GM23338 (cell line): ENCODE measurements around the gene AXIN2. TPM values are rescaled to one million over a fixed set of nuclear protein-coding genes. Genes with fewer than 3 reads are reported as not detected.

ENCODE experiments used
- ATAC-seq: fragments of 200-7000 bp; cut with Tn5 transposase; 3 replicates; pipeline ENCODE4 v1.9.1; 2020
- DNase-seq: peaks from one replicate; pipeline ENCODE4 v3.0.0-alpha.2; 2015; ENCODE audit warnings: low spot score
- H2AFZ ChIP-seq: fragments of 200-600 bp; sonication (generic); 2 replicates; pipeline ENCODE4 v1.8.0; 2016; ENCODE audit warnings: antibody characterized with exemption, mild to moderate bottlenecking, moderate library complexity
- H3F3A ChIP-seq: fragments of 200-600 bp; sonication (generic); replicated peaks from 2 replicates; pipeline ENCODE4 v1.8.0; 2017; ENCODE audit warnings: antibody characterized with exemption, mixed run types, low read depth
- H3K27ac ChIP-seq: fragments of 200-600 bp; sonication (generic); 2 replicates; pipeline ENCODE4 v1.6.1; 2016; ENCODE audit warnings: low read depth
- H3K27me3 ChIP-seq: fragments of 200-600 bp; sonication (generic); 2 replicates; pipeline ENCODE4 v1.8.0; 2016; ENCODE audit warnings: mild to moderate bottlenecking, mixed run types, moderate library complexity; ENCODE audit not compliant: insufficient read depth
- H3K36me3 ChIP-seq: fragments of 200-600 bp; sonication (generic); 2 replicates; pipeline ENCODE4 v1.8.0; 2016; ENCODE audit warnings: mild to moderate bottlenecking; ENCODE audit not compliant: insufficient read depth
- H3K4me1 ChIP-seq: fragments of 200-600 bp; sonication (generic); 2 replicates; pipeline ENCODE4 v1.8.0; 2016; ENCODE audit warnings: mild to moderate bottlenecking, moderate library complexity; ENCODE audit not compliant: insufficient read depth
- H3K4me2 ChIP-seq: fragments of 200-600 bp; sonication (generic); 2 replicates; pipeline ENCODE4 v1.7.1; 2017; ENCODE audit warnings: mixed run types
- H3K4me3 ChIP-seq: fragments of 200-600 bp; sonication (generic); 2 replicates; pipeline ENCODE4 v1.6.1; 2016; ENCODE audit warnings: mixed run types
- H3K79me2 ChIP-seq: fragments of 200-600 bp; sonication (generic); replicated peaks from 2 replicates; pipeline ENCODE4 v1.8.0; 2017; ENCODE audit warnings: mild to moderate bottlenecking; ENCODE audit not compliant: insufficient read depth
- H3K9me2 ChIP-seq: fragments of 200-600 bp; sonication (generic); 2 replicates; pipeline ENCODE4 v1.8.0; 2017; ENCODE audit not compliant: insufficient read depth
- H4K20me1 ChIP-seq: fragments of 200-600 bp; sonication (generic); replicated peaks from 2 replicates; pipeline ENCODE4 v1.8.0; 2017; ENCODE audit warnings: mild to moderate bottlenecking; ENCODE audit not compliant: insufficient read depth
- H3K27ac Mint-ChIP-seq: 2 replicates; pipeline ENCODE4 v1.8.0; 2020; ENCODE audit warnings: inconsistent platforms, mild to moderate bottlenecking, moderate library complexity, mixed read lengths
- H3K27me3 Mint-ChIP-seq: 3 replicates; pipeline ENCODE4 v1.8.0; 2022; ENCODE audit warnings: low read depth, mild to moderate bottlenecking, moderate library complexity, mixed read lengths, inconsistent platforms; ENCODE audit not compliant: insufficient read depth, poor library complexity
- H3K36me3 Mint-ChIP-seq: 3 replicates; pipeline ENCODE4 v1.8.0; 2021; ENCODE audit warnings: low read depth, mild to moderate bottlenecking, inconsistent platforms, moderate library complexity, mixed read lengths
- H3K4me1 Mint-ChIP-seq: 3 replicates; pipeline ENCODE4 v1.8.0; 2020; ENCODE audit warnings: mild to moderate bottlenecking, inconsistent platforms, mixed read lengths
- H3K4me3 Mint-ChIP-seq: 3 replicates; pipeline ENCODE4 v1.8.0; 2021; ENCODE audit warnings: moderate library complexity, mild to moderate bottlenecking, inconsistent platforms, mixed read lengths
- H3K9me3 Mint-ChIP-seq: 3 replicates; pipeline ENCODE4 v1.8.0; 2020; ENCODE audit warnings: moderate library complexity, mild to moderate bottlenecking, inconsistent platforms, mixed read lengths
- CREB1 ChIP-seq: fragments of 250-450 bp; sonication (Bioruptor Pico); IDR thresholded peaks from 2 replicates; pipeline ENCODE4 v1.5.0; 2020; ENCODE audit warnings: low read depth, mild to moderate bottlenecking, moderate library complexity
- EZH2 ChIP-seq: fragments of 200-600 bp; sonication (generic); IDR thresholded peaks from one replicate; pipeline ENCODE4 v1.8.0; 2017; ENCODE audit warnings: antibody characterized with exemption, mild to moderate bottlenecking, low read depth; ENCODE audit not compliant: unreplicated experiment
- EZH2phosphoT487 ChIP-seq: fragments of 200-600 bp; sonication (generic); IDR thresholded peaks from one replicate; pipeline ENCODE4 v1.8.1; 2018; ENCODE audit warnings: antibody characterized with exemption; ENCODE audit not compliant: unreplicated experiment
- JUNB ChIP-seq: IDR thresholded peaks from one replicate; pipeline ENCODE4 v1.6.1; 2016; ENCODE audit warnings: antibody characterized with exemption; ENCODE audit not compliant: unreplicated experiment
- NANOG ChIP-seq: IDR thresholded peaks from 2 replicates; pipeline ENCODE4 v1.6.1; 2016; ENCODE audit warnings: antibody characterized with exemption, borderline replicate concordance
- POLR2AphosphoS5 ChIP-seq: IDR thresholded peaks from 2 replicates; pipeline ENCODE4 v1.6.1; 2016; ENCODE audit warnings: antibody characterized with exemption, low read depth
- STAT1 ChIP-seq: IDR thresholded peaks from one replicate; pipeline ENCODE4 v1.6.1; 2016; ENCODE audit warnings: antibody characterized with exemption; ENCODE audit not compliant: unreplicated experiment
- ZNF114 ChIP-seq: fragments of 250-450 bp; sonication (Bioruptor Pico); IDR thresholded peaks from 2 replicates; pipeline ENCODE4 v1.5.0; 2020; ENCODE audit warnings: mild to moderate bottlenecking, moderate library complexity
- ZNF331 ChIP-seq: fragments of 250-450 bp; sonication (Bioruptor Pico); IDR thresholded peaks from 2 replicates; pipeline ENCODE4 v1.5.0; 2020; ENCODE audit warnings: low read depth, mild to moderate bottlenecking, moderate library complexity
- polyA plus RNA-seq: library from polyadenylated mRNA; unstranded; fragments of >200 nt; fragmentation: Nextera tagmentation; extraction: Ambion mirVana; gene quantifications from 2 replicates; pipeline ENCODE4 v1.2.1, GENCODE V29; 2016
- total RNA-seq: library from RNA; depleted of rRNA; stranded (reverse); fragments of >200 nt; shearing (Covaris generic); gene quantifications from 2 replicates; pipeline ENCODE4 v1.2.3, GENCODE V29; 2014
- TF ChIP-seq, protein P1 (sequence below), 2 experiments: fragments of 200-600 bp in 1 of 2; sonication (generic) in 1 of 2; conservative IDR thresholded peaks; 2 replicates each; pipeline versions ENCODE4 v1.5.1 to v1.6.1; 2016 to 2017; ENCODE audit warnings: antibody characterized with exemption in 2 of 2, low read depth in 2 of 2, mild to moderate bottlenecking in 2 of 2, moderate library complexity in 1 of 2
- TF ChIP-seq, protein P2 (sequence below): IDR thresholded peaks from 2 replicates; pipeline ENCODE4 v1.6.1; 2016; ENCODE audit warnings: antibody characterized with exemption
- TF ChIP-seq, protein P3 (sequence below): fragments of 250-450 bp; sonication (Bioruptor Pico); IDR thresholded peaks from 2 replicates; pipeline ENCODE4 v1.5.0; 2020; ENCODE audit warnings: mild to moderate bottlenecking, moderate library complexity
- TF ChIP-seq, protein P4 (sequence below): IDR thresholded peaks from one replicate; pipeline ENCODE4 v1.6.1; 2018; ENCODE audit warnings: antibody characterized with exemption; ENCODE audit not compliant: unreplicated experiment

The AXIN2 gene
- total and polyA plus RNA-seq, 2 experiments from 2014 or later: 8.0 to 32.7 TPM

DNA sequence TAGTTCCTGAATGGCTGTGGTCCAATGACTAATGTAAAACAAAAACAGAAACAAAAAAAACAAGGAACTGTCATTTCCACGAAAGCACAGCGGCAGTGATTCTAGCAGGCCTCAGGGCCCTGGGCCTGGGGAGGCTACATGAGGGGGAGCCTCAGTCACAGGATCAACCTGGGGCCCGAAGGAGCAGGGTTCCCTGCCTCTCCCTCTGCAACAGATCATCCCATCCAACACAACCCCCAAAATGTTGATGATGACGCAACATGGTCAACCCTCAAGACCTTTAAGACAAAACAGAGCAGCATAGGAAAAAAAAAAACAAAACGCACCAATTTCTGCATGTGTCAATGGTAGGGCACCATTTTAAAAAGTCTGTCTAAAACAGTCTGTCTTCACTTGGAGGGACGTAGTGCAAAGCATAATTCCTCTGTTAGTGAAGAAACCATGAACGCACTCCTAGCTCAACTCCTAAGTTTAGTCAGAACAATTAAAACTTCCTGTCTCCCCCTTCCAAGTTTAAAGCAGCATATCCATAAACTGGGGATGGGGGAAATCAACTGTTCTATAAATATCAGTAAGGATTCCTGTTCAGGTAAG lies 32.3 kb downstream of the AXIN2 start:
- no peak for TF ChIP-seq CREB1 (CRISPR knock-in tag)
- TF ChIP-seq ZNF114: no peak
- TF ChIP-seq, protein P1, sequence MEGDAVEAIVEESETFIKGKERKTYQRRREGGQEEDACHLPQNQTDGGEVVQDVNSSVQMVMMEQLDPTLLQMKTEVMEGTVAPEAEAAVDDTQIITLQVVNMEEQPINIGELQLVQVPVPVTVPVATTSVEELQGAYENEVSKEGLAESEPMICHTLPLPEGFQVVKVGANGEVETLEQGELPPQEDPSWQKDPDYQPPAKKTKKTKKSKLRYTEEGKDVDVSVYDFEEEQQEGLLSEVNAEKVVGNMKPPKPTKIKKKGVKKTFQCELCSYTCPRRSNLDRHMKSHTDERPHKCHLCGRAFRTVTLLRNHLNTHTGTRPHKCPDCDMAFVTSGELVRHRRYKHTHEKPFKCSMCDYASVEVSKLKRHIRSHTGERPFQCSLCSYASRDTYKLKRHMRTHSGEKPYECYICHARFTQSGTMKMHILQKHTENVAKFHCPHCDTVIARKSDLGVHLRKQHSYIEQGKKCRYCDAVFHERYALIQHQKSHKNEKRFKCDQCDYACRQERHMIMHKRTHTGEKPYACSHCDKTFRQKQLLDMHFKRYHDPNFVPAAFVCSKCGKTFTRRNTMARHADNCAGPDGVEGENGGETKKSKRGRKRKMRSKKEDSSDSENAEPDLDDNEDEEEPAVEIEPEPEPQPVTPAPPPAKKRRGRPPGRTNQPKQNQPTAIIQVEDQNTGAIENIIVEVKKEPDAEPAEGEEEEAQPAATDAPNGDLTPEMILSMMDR (conservative IDR thresholded peaks at IDR 0.05; ENCODE audit: low read depth in 2 of 2): no peak
- TF ChIP-seq ZNF331: no peak
- no peak for TF ChIP-seq JUNB
- no peak for TF ChIP-seq POLR2AphosphoS5
- TF ChIP-seq, protein P2, sequence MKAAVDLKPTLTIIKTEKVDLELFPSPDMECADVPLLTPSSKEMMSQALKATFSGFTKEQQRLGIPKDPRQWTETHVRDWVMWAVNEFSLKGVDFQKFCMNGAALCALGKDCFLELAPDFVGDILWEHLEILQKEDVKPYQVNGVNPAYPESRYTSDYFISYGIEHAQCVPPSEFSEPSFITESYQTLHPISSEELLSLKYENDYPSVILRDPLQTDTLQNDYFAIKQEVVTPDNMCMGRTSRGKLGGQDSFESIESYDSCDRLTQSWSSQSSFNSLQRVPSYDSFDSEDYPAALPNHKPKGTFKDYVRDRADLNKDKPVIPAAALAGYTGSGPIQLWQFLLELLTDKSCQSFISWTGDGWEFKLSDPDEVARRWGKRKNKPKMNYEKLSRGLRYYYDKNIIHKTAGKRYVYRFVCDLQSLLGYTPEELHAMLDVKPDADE: no peak
- TF ChIP-seq, protein P3, sequence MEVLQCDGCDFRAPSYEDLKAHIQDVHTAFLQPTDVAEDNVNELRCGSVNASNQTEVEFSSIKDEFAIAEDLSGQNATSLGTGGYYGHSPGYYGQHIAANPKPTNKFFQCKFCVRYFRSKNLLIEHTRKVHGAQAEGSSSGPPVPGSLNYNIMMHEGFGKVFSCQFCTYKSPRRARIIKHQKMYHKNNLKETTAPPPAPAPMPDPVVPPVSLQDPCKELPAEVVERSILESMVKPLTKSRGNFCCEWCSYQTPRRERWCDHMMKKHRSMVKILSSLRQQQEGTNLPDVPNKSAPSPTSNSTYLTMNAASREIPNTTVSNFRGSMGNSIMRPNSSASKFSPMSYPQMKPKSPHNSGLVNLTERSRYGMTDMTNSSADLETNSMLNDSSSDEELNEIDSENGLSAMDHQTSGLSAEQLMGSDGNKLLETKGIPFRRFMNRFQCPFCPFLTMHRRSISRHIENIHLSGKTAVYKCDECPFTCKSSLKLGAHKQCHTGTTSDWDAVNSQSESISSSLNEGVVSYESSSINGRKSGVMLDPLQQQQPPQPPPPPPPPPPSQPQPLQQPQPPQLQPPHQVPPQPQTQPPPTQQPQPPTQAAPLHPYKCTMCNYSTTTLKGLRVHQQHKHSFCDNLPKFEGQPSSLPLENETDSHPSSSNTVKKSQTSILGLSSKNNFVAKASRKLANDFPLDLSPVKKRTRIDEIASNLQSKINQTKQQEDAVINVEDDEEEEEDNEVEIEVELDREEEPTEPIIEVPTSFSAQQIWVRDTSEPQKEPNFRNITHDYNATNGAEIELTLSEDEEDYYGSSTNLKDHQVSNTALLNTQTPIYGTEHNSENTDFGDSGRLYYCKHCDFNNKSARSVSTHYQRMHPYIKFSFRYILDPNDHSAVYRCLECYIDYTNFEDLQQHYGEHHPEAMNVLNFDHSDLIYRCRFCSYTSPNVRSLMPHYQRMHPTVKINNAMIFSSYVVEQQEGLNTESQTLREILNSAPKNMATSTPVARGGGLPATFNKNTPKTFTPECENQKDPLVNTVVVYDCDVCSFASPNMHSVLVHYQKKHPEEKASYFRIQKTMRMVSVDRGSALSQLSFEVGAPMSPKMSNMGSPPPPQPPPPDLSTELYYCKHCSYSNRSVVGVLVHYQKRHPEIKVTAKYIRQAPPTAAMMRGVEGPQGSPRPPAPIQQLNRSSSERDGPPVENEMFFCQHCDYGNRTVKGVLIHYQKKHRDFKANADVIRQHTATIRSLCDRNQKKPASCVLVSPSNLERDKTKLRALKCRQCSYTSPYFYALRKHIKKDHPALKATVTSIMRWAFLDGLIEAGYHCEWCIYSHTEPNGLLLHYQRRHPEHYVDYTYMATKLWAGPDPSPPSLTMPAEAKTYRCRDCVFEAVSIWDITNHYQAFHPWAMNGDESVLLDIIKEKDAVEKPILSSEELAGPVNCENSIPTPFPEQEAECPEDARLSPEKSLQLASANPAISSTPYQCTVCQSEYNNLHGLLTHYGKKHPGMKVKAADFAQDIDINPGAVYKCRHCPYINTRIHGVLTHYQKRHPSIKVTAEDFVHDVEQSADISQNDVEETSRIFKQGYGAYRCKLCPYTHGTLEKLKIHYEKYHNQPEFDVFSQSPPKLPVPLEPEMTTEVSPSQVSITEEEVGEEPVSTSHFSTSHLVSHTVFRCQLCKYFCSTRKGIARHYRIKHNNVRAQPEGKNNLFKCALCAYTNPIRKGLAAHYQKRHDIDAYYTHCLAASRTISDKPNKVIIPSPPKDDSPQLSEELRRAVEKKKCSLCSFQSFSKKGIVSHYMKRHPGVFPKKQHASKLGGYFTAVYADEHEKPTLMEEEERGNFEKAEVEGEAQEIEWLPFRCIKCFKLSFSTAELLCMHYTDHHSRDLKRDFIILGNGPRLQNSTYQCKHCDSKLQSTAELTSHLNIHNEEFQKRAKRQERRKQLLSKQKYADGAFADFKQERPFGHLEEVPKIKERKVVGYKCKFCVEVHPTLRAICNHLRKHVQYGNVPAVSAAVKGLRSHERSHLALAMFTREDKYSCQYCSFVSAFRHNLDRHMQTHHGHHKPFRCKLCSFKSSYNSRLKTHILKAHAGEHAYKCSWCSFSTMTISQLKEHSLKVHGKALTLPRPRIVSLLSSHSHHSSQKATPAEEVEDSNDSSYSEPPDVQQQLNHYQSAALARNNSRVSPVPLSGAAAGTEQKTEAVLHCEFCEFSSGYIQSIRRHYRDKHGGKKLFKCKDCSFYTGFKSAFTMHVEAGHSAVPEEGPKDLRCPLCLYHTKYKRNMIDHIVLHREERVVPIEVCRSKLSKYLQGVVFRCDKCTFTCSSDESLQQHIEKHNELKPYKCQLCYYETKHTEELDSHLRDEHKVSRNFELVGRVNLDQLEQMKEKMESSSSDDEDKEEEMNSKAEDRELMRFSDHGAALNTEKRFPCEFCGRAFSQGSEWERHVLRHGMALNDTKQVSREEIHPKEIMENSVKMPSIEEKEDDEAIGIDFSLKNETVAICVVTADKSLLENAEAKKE: no peak
- no peak for TF ChIP-seq NANOG
- no peak for TF ChIP-seq STAT1
- TF ChIP-seq, protein P4, sequence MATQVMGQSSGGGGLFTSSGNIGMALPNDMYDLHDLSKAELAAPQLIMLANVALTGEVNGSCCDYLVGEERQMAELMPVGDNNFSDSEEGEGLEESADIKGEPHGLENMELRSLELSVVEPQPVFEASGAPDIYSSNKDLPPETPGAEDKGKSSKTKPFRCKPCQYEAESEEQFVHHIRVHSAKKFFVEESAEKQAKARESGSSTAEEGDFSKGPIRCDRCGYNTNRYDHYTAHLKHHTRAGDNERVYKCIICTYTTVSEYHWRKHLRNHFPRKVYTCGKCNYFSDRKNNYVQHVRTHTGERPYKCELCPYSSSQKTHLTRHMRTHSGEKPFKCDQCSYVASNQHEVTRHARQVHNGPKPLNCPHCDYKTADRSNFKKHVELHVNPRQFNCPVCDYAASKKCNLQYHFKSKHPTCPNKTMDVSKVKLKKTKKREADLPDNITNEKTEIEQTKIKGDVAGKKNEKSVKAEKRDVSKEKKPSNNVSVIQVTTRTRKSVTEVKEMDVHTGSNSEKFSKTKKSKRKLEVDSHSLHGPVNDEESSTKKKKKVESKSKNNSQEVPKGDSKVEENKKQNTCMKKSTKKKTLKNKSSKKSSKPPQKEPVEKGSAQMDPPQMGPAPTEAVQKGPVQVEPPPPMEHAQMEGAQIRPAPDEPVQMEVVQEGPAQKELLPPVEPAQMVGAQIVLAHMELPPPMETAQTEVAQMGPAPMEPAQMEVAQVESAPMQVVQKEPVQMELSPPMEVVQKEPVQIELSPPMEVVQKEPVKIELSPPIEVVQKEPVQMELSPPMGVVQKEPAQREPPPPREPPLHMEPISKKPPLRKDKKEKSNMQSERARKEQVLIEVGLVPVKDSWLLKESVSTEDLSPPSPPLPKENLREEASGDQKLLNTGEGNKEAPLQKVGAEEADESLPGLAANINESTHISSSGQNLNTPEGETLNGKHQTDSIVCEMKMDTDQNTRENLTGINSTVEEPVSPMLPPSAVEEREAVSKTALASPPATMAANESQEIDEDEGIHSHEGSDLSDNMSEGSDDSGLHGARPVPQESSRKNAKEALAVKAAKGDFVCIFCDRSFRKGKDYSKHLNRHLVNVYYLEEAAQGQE: no peak
- no peak for TF ChIP-seq EZH2phosphoT487
- TF ChIP-seq EZH2: no peak
- H3K79me2 ChIP-seq: no peaks in the 10 kb centered on the region; the same call in 1 of the 2 replicates
- no peaks in the 10 kb centered on the region for H3K9me3 Mint-ChIP-seq
- H2AFZ ChIP-seq: no peak overlapping the region
- peak overlapping the region; percentile 15; the same call in 1 of the 2 replicates for H3K27ac Mint-ChIP-seq
- H3K4me2 ChIP-seq: no peak overlapping the region
- DNase-seq: no peak
- no peak overlapping the region for H3K4me3 ChIP-seq
- peaks cover 31% of the 10 kb centered on the region for H3K4me1 Mint-ChIP-seq
- no peaks in the 10 kb centered on the region for H3K27me3 ChIP-seq
- peak overlapping the region; percentile 84; the same call in 1 of the 2 replicates for H3K27ac ChIP-seq
- peaks cover 21% of the 10 kb centered on the region for H3K4me1 ChIP-seq
- peaks cover 64% of the 10 kb centered on the region for H3K36me3 Mint-ChIP-seq
- H3K4me3 Mint-ChIP-seq: no peak overlapping the region
- H3K9me2 ChIP-seq: no peaks in the 10 kb centered on the region
- H3K36me3 ChIP-seq: peaks cover 17% of the 10 kb centered on the region
- H3K27me3 Mint-ChIP-seq: peaks cover 19% of the 10 kb centered on the region
- H4K20me1 ChIP-seq: 0 out of 2 replicates have a peak, but pooled peaks cover 5% of the 10 kb centered on the region
- no peak for ATAC-seq
- no peaks in the 10 kb centered on the region for H3F3A ChIP-seq
